Neural cell (in vitro differentiated cells): ENCODE results near the gene FHIT. TPM values are rescaled to one million over a fixed set of nuclear protein-coding genes. Genes with fewer than 3 reads are reported as not detected.

Experiments
- H2AFZ ChIP-seq: fragments of 200-600, 300-800 bp; sonication (generic), shearing (Covaris generic); 2 replicates; pipeline ENCODE4 v1.6.0; 2014; ENCODE audit warnings: low read depth, mild to moderate bottlenecking, antibody characterized with exemption, low read length, moderate library complexity
- H3F3A ChIP-seq: fragments of 200-600 bp; shearing (Covaris generic); 2 replicates; pipeline ENCODE4 v1.6.1; 2016; ENCODE audit warnings: mild to moderate bottlenecking, moderate library complexity, mixed read lengths, antibody characterized with exemption, low read length; ENCODE audit not compliant: insufficient read depth, poor library complexity, severe bottlenecking
- H3K27ac ChIP-seq: fragments of 200-600, 300-800 bp; sonication (generic), shearing (Covaris generic); 2 replicates; pipeline ENCODE4 v1.5.1; 2014; ENCODE audit warnings: mild to moderate bottlenecking, low read length, moderate library complexity
- H3K27me3 ChIP-seq: fragments of 300-800, 200-600 bp; sonication (generic), shearing (Covaris generic); 2 replicates; pipeline ENCODE4 v1.6.0; 2014; ENCODE audit warnings: mild to moderate bottlenecking, low read depth, low read length, moderate library complexity; ENCODE audit not compliant: insufficient read depth
- H3K36me3 ChIP-seq: fragments of 300-800, 200-600 bp; sonication (generic), shearing (Covaris generic); 2 replicates; pipeline ENCODE4 v1.5.1; 2014; ENCODE audit warnings: mild to moderate bottlenecking, antibody characterized with exemption, low read length, moderate library complexity; ENCODE audit not compliant: insufficient read depth
- H3K4me2 ChIP-seq: fragments of 300-800, 200-600 bp; sonication (generic), shearing (Covaris generic); 2 replicates; pipeline ENCODE4 v1.6.0; 2014; ENCODE audit warnings: mild to moderate bottlenecking, low read length
- H3K4me3 ChIP-seq: fragments of 300-800, 200-600 bp; sonication (generic), shearing (Covaris generic); 2 replicates; pipeline ENCODE4 v1.5.1; 2014; ENCODE audit warnings: mild to moderate bottlenecking, low read length, moderate library complexity
- H3K79me2 ChIP-seq: fragments of 200-600 bp; shearing (Covaris generic); replicated peaks from 2 replicates; pipeline ENCODE4 v1.6.0; 2014; ENCODE audit warnings: mild to moderate bottlenecking, low read length, moderate library complexity; ENCODE audit not compliant: insufficient read depth
- H3K9ac ChIP-seq: fragments of 300-800, 200-600 bp; sonication (generic), shearing (Covaris generic); 2 replicates; pipeline ENCODE4 v1.6.1; 2016; ENCODE audit warnings: mild to moderate bottlenecking, low read length, mixed read lengths
- H3K9me2 ChIP-seq: fragments of 200-600 bp; shearing (Covaris generic); 2 replicates; pipeline ENCODE4 v1.6.1; 2016; ENCODE audit warnings: mild to moderate bottlenecking, low read length, mixed read lengths; ENCODE audit not compliant: insufficient read depth
- H3K9me3 ChIP-seq: fragments of 200-600, 300-800 bp; sonication (generic), shearing (Covaris generic); 2 replicates; pipeline ENCODE4 v1.6.1; 2016; ENCODE audit warnings: mild to moderate bottlenecking, mixed run types, low read length, moderate library complexity, mixed read lengths
- H4K20me1 ChIP-seq: fragments of 200-600 bp; shearing (Covaris generic); 2 replicates; pipeline ENCODE4 v1.6.1; 2016; ENCODE audit warnings: mild to moderate bottlenecking, mixed run types; ENCODE audit not compliant: insufficient read depth
- EP300 ChIP-seq: fragments of 450-650 bp; conservative IDR thresholded peaks from 2 replicates; pipeline ENCODE4 v1.6.1; 2014; ENCODE audit warnings: antibody characterized with exemption, mild to moderate bottlenecking, moderate library complexity; ENCODE audit not compliant: poor library complexity, severe bottlenecking
- EZH2 ChIP-seq: fragments of 200-600, 300-800 bp; shearing (Covaris generic), sonication (generic); IDR thresholded peaks from 2 replicates; pipeline ENCODE4 v1.6.1; 2014; ENCODE audit warnings: antibody characterized with exemption, low read length, borderline replicate concordance, mild to moderate bottlenecking; ENCODE audit not compliant: insufficient read depth, poor library complexity, severe bottlenecking
- MXI1 ChIP-seq: fragments of 450-650 bp; conservative IDR thresholded peaks from 2 replicates; pipeline ENCODE4 v1.6.1; 2014; ENCODE audit warnings: antibody characterized with exemption, mild to moderate bottlenecking; ENCODE audit not compliant: poor library complexity, severe bottlenecking
- POLR2AphosphoS5 ChIP-seq: IDR thresholded peaks from 2 replicates; pipeline ENCODE4 v1.6.1; 2012
- RAD21 ChIP-seq: fragments of 450-650 bp; conservative IDR thresholded peaks from 2 replicates; pipeline ENCODE4 v1.6.1; 2014; ENCODE audit warnings: antibody characterized with exemption, mild to moderate bottlenecking, moderate library complexity
- SMC3 ChIP-seq: fragments of 450-650 bp; conservative IDR thresholded peaks from 2 replicates; pipeline ENCODE4 v1.6.1; 2014; ENCODE audit warnings: antibody characterized with exemption, mild to moderate bottlenecking, moderate library complexity; ENCODE audit not compliant: poor library complexity
- TAF1 ChIP-seq: IDR thresholded peaks from 2 replicates; pipeline ENCODE4 v1.6.1; 2012; ENCODE audit warnings: low read depth
- polyA plus RNA-seq: library from polyadenylated mRNA; depleted of rRNA; stranded (reverse); fragments of >200 nt; gene quantifications from 2 replicates; pipeline ENCODE4 v1.2.3, GENCODE V29; 2014
- TF ChIP-seq, protein P1 (sequence below): IDR thresholded peaks from 2 replicates; pipeline ENCODE4 v1.6.1; 2012; ENCODE audit warnings: borderline replicate concordance
- TF ChIP-seq, protein P2 (sequence below): fragments of 450-650 bp; IDR thresholded peaks from 2 replicates; pipeline ENCODE4 v1.5.1; 2014; ENCODE audit warnings: antibody characterized with exemption, mild to moderate bottlenecking, moderate library complexity; ENCODE audit not compliant: poor library complexity, severe bottlenecking

FHIT gene
- polyA plus RNA-seq, 1 donor from 2014 or later: not detected

DNA sequence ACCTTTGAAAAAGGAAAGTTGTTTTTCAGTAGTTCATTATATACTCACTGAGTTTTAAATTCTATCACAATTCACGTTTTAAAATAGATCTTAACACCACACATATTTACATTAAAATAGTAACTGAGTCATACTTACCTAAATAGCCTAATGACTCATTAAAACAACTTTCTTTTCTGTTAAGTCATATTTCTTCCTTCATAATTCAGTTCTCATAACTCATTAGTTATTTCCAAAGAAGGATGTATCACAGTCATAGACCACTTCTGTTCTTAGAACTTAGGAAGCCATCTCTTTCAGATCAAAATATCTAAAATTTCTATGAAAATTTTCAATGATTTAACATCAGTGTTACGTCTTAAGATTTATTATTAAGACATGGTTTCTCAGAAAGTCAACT is 885.9 kb downstream of the FHIT start:
- TF ChIP-seq, protein P1, sequence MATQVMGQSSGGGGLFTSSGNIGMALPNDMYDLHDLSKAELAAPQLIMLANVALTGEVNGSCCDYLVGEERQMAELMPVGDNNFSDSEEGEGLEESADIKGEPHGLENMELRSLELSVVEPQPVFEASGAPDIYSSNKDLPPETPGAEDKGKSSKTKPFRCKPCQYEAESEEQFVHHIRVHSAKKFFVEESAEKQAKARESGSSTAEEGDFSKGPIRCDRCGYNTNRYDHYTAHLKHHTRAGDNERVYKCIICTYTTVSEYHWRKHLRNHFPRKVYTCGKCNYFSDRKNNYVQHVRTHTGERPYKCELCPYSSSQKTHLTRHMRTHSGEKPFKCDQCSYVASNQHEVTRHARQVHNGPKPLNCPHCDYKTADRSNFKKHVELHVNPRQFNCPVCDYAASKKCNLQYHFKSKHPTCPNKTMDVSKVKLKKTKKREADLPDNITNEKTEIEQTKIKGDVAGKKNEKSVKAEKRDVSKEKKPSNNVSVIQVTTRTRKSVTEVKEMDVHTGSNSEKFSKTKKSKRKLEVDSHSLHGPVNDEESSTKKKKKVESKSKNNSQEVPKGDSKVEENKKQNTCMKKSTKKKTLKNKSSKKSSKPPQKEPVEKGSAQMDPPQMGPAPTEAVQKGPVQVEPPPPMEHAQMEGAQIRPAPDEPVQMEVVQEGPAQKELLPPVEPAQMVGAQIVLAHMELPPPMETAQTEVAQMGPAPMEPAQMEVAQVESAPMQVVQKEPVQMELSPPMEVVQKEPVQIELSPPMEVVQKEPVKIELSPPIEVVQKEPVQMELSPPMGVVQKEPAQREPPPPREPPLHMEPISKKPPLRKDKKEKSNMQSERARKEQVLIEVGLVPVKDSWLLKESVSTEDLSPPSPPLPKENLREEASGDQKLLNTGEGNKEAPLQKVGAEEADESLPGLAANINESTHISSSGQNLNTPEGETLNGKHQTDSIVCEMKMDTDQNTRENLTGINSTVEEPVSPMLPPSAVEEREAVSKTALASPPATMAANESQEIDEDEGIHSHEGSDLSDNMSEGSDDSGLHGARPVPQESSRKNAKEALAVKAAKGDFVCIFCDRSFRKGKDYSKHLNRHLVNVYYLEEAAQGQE: no peak
- no peak for TF ChIP-seq EZH2
- no peak for TF ChIP-seq RAD21
- no peak for TF ChIP-seq TAF1
- TF ChIP-seq, protein P2, sequence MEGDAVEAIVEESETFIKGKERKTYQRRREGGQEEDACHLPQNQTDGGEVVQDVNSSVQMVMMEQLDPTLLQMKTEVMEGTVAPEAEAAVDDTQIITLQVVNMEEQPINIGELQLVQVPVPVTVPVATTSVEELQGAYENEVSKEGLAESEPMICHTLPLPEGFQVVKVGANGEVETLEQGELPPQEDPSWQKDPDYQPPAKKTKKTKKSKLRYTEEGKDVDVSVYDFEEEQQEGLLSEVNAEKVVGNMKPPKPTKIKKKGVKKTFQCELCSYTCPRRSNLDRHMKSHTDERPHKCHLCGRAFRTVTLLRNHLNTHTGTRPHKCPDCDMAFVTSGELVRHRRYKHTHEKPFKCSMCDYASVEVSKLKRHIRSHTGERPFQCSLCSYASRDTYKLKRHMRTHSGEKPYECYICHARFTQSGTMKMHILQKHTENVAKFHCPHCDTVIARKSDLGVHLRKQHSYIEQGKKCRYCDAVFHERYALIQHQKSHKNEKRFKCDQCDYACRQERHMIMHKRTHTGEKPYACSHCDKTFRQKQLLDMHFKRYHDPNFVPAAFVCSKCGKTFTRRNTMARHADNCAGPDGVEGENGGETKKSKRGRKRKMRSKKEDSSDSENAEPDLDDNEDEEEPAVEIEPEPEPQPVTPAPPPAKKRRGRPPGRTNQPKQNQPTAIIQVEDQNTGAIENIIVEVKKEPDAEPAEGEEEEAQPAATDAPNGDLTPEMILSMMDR: no peak
- TF ChIP-seq MXI1: no peak
- no peak for TF ChIP-seq POLR2AphosphoS5
- TF ChIP-seq EP300: no peak
- no peak for TF ChIP-seq SMC3
- no peaks in the 10 kb centered on the region for H3K79me2 ChIP-seq
- no peak overlapping the region for H3K4me2 ChIP-seq

DNA sequence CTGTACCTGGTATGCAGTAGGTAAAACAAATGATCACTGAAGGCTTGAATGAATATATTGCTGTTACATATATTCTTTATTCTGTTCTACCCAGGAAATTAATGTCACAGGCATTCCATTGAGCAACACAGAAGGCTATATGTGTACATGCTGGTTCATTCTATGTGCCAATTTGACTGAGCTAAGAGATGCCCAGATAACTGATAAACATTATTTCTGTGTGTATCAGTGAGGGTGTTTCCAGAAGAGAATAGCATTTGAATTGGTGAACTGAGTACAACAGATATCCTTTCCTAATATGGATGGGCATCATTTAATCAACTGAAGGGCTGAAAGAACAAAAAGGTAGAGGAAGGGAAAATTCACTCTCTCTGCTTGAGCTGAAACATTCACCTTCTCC is 886.8 kb downstream of the FHIT start:
- no peaks in the 10 kb centered on the region for H3K36me3 ChIP-seq
- H3F3A ChIP-seq: no peaks in the 10 kb centered on the region
- H3K9me2 ChIP-seq: no peaks in the 10 kb centered on the region
- no peak overlapping the region for H3K4me2 ChIP-seq
- no peaks in the 10 kb centered on the region for H3K79me2 ChIP-seq
- no peaks in the 10 kb centered on the region for H3K27me3 ChIP-seq
- H3K4me3 ChIP-seq: no peak overlapping the region
- TF ChIP-seq RAD21: no peak
- no peak for TF ChIP-seq POLR2AphosphoS5
- TF ChIP-seq EP300: no peak
- TF ChIP-seq TAF1: no peak
- no peak for TF ChIP-seq EZH2
- TF ChIP-seq SMC3: no peak
- TF ChIP-seq, protein P1: no peak
- no peak overlapping the region for H3K9ac ChIP-seq
- H2AFZ ChIP-seq: no peak overlapping the region
- no peak overlapping the region for H3K27ac ChIP-seq
- H4K20me1 ChIP-seq: no peaks in the 10 kb centered on the region
- no peaks in the 10 kb centered on the region for H3K9me3 ChIP-seq

More for the DNA sequence above, 885.9 kb downstream of the FHIT start:
- Histone ChIP-seq H2AFZ (no peak overlapping the region), H3K27me3 (no peaks in the 10 kb centered on the region), H3K36me3 (no peaks in the 10 kb centered on the region), H3K9ac (no peak overlapping the region), H3F3A (no peaks in the 10 kb centered on the region), H3K27ac (no peak overlapping the region), H3K9me2 (no peaks in the 10 kb centered on the region), H3K4me3 (no peak overlapping the region), H3K9me3 (no peaks in the 10 kb centered on the region), H4K20me1 (no peaks in the 10 kb centered on the region)
